Stimulated activated CD8-positive, alpha-beta memory T cell treated with anti-CD3 and anti-CD28 coated beads, Interleukin-7, amount 100 ng/mL, for 24 hours (primary cell): Measurements from ENCODE around the gene POLA2.

Source experiments
- DNase-seq: peaks from one replicate; pipeline ENCODE4 v3.0.0-alpha.2; 2020; ENCODE audit warnings: low read depth

Gene POLA2

DNA sequence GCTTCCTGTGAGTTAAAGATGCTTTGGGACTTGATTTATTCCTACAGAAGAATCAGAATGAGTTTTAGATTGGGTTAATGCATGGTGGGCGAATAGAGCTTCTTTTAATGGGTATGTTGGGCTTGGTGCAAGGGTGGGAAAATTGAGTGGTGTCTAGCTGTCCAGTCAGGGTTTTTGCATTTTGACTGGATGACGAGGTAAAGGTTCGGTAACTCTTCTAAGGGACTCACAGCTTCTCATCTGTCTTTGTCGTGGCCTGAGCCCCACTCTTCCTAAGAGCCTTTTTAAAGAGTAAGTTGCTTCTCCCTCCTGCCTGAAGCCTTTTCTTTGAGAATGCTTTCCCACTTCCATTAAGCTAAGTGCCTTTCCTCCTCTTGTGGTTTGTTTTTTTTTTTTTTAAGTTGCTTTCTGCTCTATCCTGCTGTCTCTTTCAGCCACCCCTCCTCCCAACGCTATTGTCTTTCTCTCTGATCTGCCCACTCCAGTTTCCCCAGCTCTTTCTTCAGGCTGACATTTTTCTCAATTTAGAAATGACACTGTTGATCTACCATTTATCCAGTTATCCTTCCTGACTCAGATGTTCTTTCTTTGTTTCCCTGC, 73.0 kb downstream of the POLA2 start:
- DNase-seq: no peak

DNA sequence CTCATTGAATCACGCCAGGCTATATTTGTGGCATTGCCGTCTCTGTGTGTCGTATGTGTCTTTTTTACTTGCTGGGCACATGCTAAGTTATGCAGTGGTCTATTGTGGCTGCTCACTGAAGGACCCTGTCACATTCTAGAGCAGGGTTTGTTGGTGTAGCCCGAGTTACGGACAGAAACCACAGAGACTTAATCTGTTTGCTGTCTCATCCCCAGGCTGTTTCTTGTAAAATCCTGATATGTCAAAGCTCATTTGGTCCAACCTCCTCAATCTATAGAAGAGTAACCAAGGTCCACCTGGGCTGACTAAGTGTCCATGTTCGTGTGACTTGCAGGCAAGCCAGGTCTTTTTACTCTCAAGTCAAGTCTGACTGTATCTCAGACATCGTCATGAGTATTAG, 76.9 kb downstream of the POLA2 start:
- no peak for DNase-seq

GRCh38 chr11:65340226-65340625, 78.5 kb downstream of the POLA2 start:
- DNase-seq: no peak

- DNase-seq: no peak
These were observed 80.1 kb downstream of the POLA2 start for GRCh38 chr11:65341856-65342255.
